GM12891 (cell line): ENCODE results near the gene STARD5.

ENCODE experiments used
- POLR2A ChIP-seq: IDR thresholded peaks from 2 replicates; pipeline ENCODE4 v1.6.1; 2011; ENCODE audit warnings: low read depth, low read length, control low read depth
- POU2F2 ChIP-seq: IDR thresholded peaks from 2 replicates; pipeline ENCODE4 v1.6.1; 2011; ENCODE audit warnings: low read depth, mild to moderate bottlenecking, control low read depth, low read length, moderate library complexity
- TAF1 ChIP-seq: IDR thresholded peaks from 2 replicates; pipeline ENCODE4 v1.6.1; 2011; ENCODE audit warnings: low read depth, low read length, control low read depth

- TF ChIP-seq POLR2A (0 out of 2 replicates have a peak, but pooled peaks have one; percentile 24), POU2F2 (no peak), TAF1 (no peak)
Observed at GRCh38 chr15:81299630-81300273, 24.2 kb downstream of the STARD5 start.
